ENCODE measurements around the gene AKR1E2. TPM values are rescaled to one million over a fixed set of nuclear protein-coding genes. Genes with fewer than 3 reads are reported as not detected.

Gene AKR1E2
- total RNA-seq, 1 experiment from 2014 or later, result 0.36 TPM

- H3K36me3 ChIP-seq (ENCODE audit: low read depth, low read length), result no peaks in the 10 kb centered on the region
- POLR2A ChIA-PET (ENCODE audit: unreplicated experiment), result no interaction called here
Measured at GRCh38 chr10:4781955-4782354, 44.1 kb upstream of the AKR1E2 start.

GRCh38 chr10:4784667-4785333, 41.2 kb upstream of the AKR1E2 start:
- H3K9me3 ChIP-seq (ENCODE audit: low read length), result no peaks in the 10 kb centered on the region
- TF ChIP-seq CTCF (conservative IDR thresholded peaks at IDR 0.05; ENCODE audit: low read depth, low read length) (no peak), EZH2phosphoT487 (IDR thresholded peaks at IDR 0.05; ENCODE audit: borderline replicate concordance, low read length) (no peak), EZH2 (IDR thresholded peaks at IDR 0.05; ENCODE audit: low read length, unreplicated experiment) (no peak)
- H2AFZ ChIP-seq (ENCODE audit: low read length), result no peak overlapping the region
- peaks cover 4% of the 10 kb centered on the region; the same call in 1 of the 2 replicates for H3K4me1 ChIP-seq (ENCODE audit: insufficient read depth, low read length)
- no peak overlapping the region for H3K9ac ChIP-seq (ENCODE audit: low read length)
- DNase-seq (no peak), ATAC-seq (no peak)
- CTCF ChIA-PET, result no interaction called here
- H3F3A ChIP-seq (ENCODE audit: low read length, unreplicated experiment), result no peaks in the 10 kb centered on the region
- no peaks in the 10 kb centered on the region for H3K9me2 ChIP-seq (replicated peaks; ENCODE audit: low read length)
- H3K27me3 ChIP-seq (ENCODE audit: low read length), result no peaks in the 10 kb centered on the region
- POLR2A ChIA-PET (ENCODE audit: unreplicated experiment), result no interaction called here
- no peaks in the 10 kb centered on the region for H4K20me1 ChIP-seq (ENCODE audit: low read length)
- no peak overlapping the region for H3K4me3 ChIP-seq (ENCODE audit: low read length)
- H3K4me2 ChIP-seq (ENCODE audit: low read length), result no peak overlapping the region
- intact Hi-C loops (cut with micrococcal nuclease), result no loop called here
- no peak overlapping the region for H3K27ac ChIP-seq (ENCODE audit: low read length)
- no TSS peak for BruUV-seq (replicated peaks)
- no peaks in the 10 kb centered on the region for H3K36me3 ChIP-seq (ENCODE audit: low read depth, low read length)
- no peaks in the 10 kb centered on the region for H3K79me2 ChIP-seq (ENCODE audit: low read length)

More at GRCh38 chr10:4781955-4782354, 44.1 kb upstream of the AKR1E2 start:
- H3K9me2 ChIP-seq (replicated peaks; ENCODE audit: low read length), result no peaks in the 10 kb centered on the region
- ATAC-seq, result no peak
- H3F3A ChIP-seq (ENCODE audit: low read length, unreplicated experiment), result no peaks in the 10 kb centered on the region
- no TSS peak for BruUV-seq (replicated peaks)
- no peak overlapping the region for H3K27ac ChIP-seq (ENCODE audit: low read length)
- H4K20me1 ChIP-seq (ENCODE audit: low read length), result no peaks in the 10 kb centered on the region
- H2AFZ ChIP-seq (ENCODE audit: low read length), result no peak overlapping the region
- intact Hi-C loops (cut with micrococcal nuclease), result no loop called here
- no peaks in the 10 kb centered on the region for H3K27me3 ChIP-seq (ENCODE audit: low read length)
- CTCF ChIA-PET, result interaction anchor here (0.7 to 1.5 kb wide), 2 partner anchors 26 to 33 kb away, joined by 3 to 5 read pairs; no protein-coding TSS in a partner anchor
- no peak for DNase-seq
- peaks cover 4% of the 10 kb centered on the region; the same call in 1 of the 2 replicates for H3K4me1 ChIP-seq (ENCODE audit: insufficient read depth, low read length)
- H3K9me3 ChIP-seq (ENCODE audit: low read length), result no peaks in the 10 kb centered on the region
- TF ChIP-seq CTCF (conservative IDR thresholded peaks at IDR 0.05; ENCODE audit: low read depth, low read length) (no peak), EZH2 (IDR thresholded peaks at IDR 0.05; ENCODE audit: low read length, unreplicated experiment) (no peak), EZH2phosphoT487 (IDR thresholded peaks at IDR 0.05; ENCODE audit: borderline replicate concordance, low read length) (no peak)
- no peak overlapping the region for H3K4me3 ChIP-seq (ENCODE audit: low read length)
- H3K4me2 ChIP-seq (ENCODE audit: low read length), result no peak overlapping the region
- H3K79me2 ChIP-seq (ENCODE audit: low read length), result no peaks in the 10 kb centered on the region
- H3K9ac ChIP-seq (ENCODE audit: low read length), result no peak overlapping the region

All from PC-3 (cell line).